ENCODE measurements around the gene MZT1.
A peak's percentile ranks its signal among the peaks of the same experiment; 100 is the strongest.
"Not testable (repeated sequence)": the region's sequence is repeated elsewhere in the genome, so short reads cannot be mapped to it uniquely, and the experiment has no call there.

Gene MZT1, protein sequence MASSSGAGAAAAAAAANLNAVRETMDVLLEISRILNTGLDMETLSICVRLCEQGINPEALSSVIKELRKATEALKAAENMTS

DNA sequence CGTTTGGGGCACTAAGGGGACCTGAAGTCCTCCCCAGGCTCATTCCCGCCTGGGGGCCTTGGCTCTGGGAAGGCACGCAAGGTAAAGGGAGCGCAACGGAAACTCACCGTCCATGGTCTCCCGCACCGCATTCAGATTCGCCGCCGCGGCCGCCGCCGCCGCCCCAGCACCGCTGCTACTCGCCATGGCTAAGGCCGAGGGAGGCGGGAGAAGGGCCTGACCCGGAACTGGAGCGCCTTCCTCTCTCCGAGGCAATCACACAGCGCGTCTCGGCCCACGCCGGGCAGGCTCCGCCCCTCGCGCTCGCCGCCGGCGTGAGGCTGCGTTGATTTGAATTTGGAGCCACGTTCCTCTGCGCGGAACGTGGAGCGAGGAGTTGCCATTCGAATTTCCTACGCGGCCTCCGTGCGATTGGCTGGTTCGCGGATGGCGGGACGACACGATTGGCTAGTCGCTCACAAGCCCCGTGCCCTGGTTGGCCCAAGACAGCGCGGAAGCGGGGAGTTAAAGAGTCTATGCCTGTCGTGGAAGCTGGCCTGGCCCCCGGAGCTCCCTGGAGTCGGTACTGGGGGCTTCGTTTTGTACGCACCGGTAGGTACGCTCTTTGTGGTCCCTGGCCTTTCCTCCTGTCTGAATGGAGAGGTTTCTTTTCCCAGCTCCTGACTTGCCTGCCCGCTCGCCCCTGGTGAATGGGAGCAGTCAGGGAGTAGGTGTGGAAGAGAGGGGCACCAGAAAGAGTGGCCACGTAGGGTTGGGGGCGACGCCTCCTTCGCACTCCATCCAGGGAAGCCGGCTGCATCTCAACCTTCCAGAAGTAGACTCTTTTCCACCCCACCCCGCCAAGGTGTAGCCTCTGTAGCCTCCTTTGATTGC is at the start of gene MZT1, which contains the start of gene BORA:
Gene MZT1, minus strand, starts transcription at position 213 of the 873 bp plus-strand sequence. Its CDS starts 27 bp downstream, at position 186.
Gene BORA, plus strand, starts transcription at position 507 of the 873 bp plus-strand sequence. CDS start 1,018 bp downstream, outside the sequence.
- DNase-seq (ENCODE audit: low spot score) = peak; percentile 99

DNA sequence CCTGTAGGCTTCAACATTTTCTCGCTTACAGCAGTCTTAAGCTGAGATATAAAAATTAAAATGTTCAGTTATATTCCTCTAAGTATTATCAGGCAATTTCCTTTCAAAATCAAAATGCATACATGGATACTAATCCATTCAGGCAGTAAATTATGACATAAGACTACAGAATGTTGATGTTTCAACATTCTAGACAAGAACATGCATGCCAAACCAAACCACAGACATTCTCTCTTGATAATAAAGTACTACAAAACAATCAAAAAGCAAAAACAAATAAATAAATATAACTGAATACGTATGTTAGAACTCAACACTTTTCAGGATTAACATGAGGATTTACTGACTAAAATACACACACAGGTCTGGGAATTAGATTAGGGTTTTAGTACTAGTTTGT is 46.6 kb upstream of the MZT1 start:
- no peak for DNase-seq (ENCODE audit: low spot score)

DNA sequence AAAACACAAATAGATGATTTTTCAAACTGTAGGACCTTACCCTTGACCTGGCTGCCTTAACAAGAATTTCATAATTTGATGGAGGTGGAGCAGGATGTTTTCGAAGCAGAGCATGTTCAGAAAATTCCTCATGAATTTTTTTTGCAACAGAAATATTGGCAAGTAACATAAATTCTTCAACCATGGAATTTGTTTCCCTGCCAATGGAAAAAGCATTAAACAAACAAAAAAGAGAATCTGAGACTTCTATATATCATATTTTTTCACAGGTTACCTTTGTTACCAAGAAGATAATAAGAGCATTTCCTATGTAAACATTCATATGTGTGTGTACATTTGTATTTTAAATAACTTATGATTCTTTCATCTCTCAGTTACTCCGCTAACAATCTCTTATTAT is 36.0 kb upstream of the MZT1 start:
- DNase-seq (ENCODE audit: low spot score) = no peak

DNA sequence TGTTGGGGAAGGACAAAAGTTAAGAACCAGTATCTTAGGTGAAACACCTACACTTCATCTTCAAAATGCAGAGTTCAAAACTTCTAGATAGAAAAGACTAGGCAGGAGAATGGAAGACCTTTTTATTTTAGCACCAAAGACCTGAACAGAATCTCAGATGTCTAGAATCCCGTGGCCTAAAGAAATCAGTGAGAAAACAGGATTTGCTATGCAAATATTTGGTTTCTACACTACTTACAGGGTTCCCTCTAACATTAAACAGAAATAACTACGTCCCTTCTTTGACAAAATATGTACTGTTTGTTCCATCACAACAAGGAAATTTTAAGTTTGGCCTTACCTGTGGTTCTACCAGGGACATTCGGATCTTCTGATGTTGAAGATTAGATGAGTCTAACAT is 32.8 kb upstream of the MZT1 start:
- DNase-seq (ENCODE audit: low spot score) = no peak

DNA sequence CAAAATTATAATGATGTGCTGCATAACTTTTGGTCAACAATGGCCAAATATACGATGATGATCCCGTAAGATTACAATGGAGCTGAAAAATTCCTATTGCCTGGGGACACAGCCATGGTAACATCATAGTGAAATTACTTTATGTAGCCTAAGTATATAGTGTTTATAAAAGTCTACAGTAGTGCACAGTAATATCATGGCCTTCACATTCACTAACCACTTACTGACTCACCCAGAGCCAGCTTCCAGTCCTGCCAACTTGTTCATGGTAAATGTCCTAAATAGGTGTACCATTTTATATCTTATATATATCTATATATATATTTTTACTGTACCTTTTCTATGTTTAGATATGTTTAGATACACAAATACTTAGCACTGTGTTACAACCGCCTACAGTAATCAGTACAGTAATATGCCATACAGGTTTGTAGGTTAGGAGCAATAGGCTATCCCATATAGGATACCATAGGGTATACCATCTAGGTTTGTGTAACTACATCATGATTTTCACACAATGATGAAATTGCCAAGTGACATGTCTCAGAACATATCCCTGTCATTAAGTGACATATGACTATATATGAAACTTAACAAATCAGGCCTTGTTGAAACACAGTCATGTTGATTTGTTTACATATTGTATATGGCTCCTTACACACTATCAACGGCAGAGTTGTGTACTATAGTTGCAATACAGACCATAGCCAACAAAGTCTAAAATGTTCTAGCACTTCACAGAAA is 30.5 kb upstream of the MZT1 start:
- DNase-seq (ENCODE audit: low spot score) = no peak

DNA sequence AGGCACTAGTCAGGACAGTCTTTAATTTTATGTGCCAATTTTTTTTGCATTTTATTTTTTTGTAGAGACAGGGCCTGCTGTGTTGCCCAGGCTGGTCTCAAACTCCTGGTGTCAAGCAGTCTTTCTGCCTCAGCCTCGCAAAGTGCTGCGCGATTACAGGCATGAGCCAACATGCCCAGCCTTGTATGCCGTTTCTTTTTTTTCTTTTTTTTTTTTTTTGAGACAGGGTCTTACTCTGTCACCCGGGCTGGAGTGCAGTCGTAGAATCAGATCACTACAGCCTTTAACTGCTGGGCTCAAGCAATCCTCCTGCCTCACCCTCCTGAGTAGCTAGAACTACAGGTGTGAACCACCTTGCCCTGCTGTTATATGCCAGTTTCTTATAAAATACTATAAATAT is 26.7 kb upstream of the MZT1 start:
- DNase-seq (ENCODE audit: low spot score) = no peak

DNA sequence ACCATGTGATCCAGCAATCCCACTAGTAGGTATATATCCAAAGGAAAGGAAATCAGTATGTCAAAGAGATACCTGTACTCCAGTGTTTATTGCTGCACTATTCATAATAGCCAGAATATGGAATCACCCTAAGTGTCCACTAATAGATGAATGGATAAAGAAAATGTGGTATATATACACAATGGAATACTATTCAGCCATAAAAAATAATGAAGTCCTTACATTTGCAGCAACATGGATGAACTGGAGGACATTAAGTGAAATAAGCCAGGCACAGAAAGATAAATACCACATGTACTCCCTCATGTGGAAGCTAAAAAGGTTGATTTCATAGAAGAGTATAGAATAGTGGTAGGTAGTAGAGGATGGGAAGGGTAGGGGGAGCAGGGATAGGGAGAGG is 23.8 kb upstream of the MZT1 start:
- no peak for DNase-seq (ENCODE audit: low spot score)

DNA sequence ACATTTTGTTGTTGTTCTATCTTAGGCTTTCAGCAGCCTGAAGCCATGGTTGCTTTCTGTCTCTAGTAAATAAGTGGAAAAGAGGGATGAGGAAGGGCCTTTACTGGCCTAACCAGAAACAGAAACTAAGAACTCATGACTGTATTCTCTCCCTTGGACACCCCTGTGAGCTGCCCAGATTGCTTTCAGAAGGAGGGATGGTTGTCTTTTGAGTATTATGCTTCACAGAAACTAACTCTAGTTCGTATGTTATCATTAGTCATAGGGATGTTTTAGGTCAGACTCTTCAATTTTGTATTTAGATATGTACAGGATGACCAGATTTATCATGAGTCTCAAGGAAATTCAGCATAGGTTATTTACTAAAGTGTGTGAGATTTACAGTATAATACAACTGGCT is 17.8 kb upstream of the MZT1 start:
- no peak for DNase-seq (ENCODE audit: low spot score)

DNA sequence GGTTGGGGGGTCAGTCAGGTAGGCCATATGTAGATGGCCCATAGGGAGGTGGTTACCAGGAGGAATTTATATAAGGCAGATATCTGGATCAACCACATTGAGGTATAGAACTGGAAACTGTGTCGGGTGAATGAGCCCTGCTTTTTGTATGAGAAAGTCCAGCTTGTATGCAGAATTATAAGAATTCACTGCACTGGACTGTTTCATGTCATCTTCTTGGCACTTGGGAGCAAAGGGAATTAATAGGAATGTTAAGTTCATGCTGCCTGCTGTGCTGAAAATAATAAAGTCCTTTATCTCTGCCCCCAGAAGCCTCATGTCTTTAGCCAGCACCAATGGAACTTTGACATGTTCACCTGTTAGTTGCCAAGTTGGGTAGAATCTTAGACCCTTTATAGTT is 12.6 kb upstream of the MZT1 start:
- no peak for DNase-seq (ENCODE audit: low spot score)

DNA sequence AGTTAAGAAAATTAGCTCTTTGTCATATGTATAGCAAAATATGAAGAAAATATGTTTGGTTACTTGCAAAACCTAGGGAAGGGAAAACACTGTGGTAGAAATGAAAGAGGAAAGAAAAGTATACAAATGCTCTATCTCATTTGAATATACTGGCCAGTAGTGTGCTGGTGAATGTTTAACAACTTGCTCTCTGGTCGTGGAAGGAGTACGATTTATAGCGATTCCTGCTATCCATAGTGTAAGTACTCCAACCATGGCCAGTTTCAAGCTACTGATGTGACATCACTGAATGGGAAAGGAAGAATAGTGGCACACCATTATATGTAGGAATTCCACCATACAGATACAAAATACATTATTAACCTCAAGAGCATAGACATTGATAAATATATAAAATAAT is 9.6 kb upstream of the MZT1 start:
- DNase-seq (ENCODE audit: low spot score) = peak; percentile 18

DNA sequence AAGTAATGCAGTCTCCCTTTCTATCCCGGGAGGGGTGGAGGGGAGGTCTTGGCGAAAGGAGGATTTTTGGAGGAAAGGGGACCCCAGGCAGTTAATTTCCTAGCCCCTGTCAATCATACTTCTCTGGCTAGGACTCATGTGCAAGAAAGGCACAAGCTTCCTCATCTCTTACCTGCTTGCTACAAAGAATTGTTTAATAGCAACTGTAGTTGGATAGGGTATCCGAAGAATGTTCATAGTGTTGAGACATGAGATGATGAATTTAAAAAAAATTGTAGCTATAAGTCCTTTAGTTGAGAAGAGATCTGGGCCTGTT is 819 bp upstream of the MZT1 start:
- no peak for DNase-seq (ENCODE audit: low spot score)

DNA sequence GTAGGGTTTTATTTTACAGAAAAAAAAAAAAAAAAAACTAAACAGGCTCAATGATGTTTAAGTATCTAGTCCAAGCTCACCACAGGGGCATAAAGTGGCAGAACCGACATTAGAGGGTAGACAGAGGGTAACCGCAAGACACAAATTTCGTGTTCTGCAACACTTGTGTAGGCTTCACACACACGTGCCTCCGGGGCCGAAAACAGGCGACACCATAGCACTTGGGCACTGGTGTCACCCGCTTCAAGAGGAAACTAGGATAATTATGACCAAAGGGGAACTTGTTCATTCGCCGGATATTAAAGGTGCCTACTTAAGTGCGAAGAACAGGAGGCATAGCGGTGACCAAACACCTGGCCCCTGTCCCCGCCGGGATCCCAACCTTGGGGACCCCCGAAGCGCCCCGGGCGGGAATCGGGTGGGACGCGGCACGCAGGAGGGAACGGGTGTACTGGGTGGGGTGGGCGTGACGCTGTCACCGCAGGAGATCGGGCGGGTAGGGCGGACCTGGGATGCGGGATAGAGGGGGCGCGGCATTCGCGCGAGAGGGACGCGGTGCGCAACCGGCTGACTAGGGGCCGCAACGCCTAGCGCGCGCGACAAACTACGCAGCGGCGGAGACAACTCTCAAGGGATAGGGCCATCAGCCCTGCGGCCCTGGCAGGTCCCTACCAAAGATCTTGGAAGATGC is 558 bp downstream of the MZT1 start:
- DNase-seq (ENCODE audit: low spot score) = peak; percentile 18

DNA sequence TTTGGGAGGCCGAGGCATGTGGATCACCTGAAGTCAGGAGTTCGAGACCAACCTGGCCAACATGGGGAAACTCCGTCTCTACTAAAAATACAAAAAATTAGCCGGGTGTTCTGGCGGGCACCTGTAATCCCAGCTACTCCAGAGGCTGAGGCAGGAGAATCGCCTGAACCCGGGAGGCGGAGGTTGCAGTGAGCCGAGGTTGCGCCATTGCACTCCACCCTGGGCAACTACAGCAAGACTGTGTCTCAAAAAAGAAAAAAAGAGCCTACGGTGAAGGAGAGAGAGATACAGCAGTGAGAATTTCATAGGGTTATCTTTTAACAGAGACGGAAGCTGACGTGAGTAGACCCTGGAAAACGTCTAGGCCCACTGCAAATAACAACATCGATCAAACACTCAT is 1.2 kb downstream of the MZT1 start:
- not testable (repeated sequence) for DNase-seq (ENCODE audit: low spot score)

DNA sequence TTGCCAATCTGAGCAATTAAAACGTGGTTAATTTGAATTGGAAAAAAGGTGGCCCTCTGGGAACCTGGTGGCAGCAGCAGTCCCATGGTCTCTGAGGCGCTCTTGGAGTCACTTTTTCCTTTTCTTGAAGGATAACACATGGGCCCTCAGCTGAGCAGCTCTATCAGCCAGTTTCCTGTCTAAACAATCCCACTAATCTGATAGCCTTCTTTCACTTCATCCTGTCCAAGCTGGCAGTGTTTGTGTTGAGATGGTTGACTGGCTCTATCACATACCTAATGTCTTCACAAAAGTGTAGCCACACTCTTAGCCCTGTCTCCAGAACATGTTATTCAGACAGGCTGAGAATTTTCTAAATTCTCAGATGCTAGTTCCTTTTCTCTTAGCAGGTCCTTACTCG is 10.7 kb downstream of the MZT1 start:
- peak; percentile 47 for DNase-seq (ENCODE audit: low spot score)

DNA sequence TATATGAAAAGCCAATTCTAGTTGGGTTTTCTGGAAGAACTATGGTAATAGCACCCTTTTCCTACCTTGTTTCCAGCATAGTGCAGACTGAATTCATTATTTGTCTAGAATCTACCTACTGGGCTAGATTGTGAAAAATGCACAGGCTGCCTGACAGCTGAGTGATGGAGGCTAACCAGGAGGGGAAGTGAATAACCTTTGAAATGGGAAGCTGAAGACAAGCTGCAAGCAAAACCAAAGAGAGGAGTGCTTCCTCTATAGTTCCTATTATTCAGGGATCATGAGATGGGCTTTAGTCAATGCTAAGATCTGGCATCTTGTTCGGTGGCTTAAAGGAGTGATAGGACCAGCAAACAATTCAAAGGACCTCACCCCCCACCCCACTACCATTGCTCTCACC is 26.9 kb downstream of the MZT1 start:
- DNase-seq (ENCODE audit: low spot score) = no peak

DNA sequence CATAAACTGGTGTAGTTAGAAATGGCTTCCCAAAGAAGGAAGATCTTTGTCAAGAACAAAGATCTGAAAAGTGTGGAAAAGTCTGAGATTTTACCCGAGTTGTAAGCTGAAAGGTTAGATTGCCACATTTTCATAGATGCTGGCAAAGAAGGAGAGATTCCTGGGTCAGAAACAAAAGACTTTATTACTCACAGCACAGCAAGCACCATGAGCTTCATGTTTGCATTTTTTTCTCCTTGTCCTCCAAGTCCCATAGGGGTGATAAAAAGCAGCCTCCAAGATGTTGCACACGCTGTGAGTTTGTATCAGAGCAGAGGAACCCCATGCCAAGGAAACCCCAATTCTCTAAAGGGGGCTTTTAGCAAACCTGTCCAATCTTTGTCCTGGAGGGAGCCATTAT is 29.3 kb downstream of the MZT1 start:
- no peak for DNase-seq (ENCODE audit: low spot score)

DNA sequence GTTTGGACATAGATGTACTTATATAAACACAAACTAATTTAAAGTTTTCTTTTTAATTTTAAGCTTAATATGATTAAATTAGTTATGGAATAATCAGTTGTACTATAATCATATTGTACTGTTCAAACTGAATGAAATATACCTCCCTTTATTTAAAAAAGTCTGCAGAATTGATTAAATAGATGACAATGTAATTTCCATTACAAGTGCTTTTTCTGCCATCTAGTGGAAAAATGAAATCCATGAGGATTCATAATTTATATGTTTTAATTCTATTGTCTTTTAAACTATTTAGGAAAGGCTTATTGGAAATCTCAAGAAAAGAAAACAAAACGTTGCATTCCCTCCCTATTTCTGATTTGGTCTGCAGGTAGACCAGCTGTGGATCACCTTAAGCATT is 30.9 kb downstream of the MZT1 start:
- DNase-seq (ENCODE audit: low spot score) = peak; percentile 28

DNA sequence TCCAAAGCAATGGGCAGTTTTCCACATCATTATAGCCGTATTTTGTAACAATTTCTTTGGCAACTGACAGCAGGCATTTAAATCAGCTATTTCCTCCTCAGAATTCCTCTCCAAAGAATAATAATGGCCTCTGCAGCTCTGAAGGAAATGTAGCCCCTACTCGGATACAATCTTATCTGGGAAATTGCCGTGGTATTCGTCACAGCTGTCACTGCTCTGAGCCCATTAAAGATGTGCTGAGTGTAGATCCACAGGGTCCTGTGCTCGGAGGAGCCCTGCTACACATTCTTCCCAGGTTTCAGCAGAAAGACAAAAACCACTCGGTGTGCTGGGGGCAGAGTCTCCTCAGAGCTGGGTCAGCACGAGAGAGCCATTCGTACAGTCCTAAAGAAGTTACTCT is 33.1 kb downstream of the MZT1 start:
- DNase-seq (ENCODE audit: low spot score) = no peak

DNA sequence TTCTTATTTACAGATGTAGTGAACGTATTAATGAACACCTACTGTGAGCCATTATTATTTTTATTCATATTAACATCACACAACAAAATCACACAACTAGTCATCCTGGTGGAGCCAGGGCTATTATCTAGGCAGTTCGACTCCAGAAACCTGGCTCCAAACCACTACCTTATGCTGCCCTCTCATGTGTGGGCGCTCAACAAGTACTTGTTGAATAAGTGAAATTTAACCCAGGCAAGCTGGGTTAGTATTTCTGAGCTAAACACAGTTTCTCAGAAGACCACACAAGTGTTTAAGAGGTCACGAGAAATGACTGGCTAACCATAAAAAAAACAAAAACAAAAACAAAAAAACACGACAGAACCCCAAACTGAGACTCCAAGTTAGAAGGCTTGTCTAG is 33.6 kb downstream of the MZT1 start:
- no peak for DNase-seq (ENCODE audit: low spot score)

DNA sequence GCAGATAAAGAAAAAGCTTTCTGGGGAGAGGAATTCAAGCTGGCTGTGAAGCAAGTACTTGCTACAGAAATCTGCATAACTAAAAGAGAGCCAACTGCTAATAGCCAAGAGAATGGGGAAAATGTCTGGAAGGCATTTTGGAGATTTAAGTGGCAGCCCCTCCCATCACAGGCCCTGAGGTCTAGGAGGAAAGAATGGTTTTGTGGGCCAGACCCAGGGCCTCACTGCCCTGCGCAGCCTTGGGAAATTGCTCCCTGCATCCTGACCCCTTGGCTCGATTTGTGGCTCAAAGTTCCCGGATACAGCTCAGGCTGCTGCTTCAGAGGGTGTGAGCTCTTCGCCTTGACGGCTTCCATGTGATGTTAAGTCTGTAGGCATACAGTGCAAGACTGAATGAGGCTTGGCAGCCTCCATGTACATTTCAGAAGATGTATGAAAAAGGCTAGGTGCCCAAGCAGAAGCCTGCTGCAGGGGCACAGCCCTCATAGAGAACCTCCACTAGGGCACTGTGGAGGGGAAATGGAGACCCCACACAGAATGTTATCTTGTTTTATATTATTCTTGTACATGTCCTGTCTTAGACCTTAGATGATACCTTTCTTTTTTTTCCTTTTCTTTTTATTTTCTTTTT is 34.4 kb downstream of the MZT1 start:
- no peak for DNase-seq (ENCODE audit: low spot score)

DNA sequence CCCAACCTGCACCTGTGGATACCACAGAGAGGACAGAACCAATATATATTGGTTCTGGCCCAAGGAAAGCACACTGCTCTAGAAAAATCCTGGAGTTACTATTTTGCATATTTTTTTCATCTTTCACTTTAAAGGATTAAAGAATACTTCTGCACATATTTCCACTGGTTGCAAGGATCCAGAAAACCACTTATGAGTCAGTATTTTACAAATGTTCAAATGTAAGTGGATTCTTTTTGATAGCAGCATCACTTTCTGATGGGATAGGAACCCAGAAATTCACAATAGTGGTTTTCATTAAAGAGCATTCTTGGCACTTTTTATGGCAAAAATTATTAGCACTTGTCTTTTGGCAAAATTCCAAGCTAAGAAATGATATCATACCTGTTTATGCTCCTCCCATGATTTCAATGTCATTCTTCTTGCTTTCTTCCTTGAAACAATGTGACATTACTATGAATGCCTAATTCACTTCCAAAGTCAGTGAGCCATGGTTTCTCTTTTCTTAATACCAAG is 38.2 kb downstream of the MZT1 start:
- DNase-seq (ENCODE audit: low spot score) = no peak

DNA sequence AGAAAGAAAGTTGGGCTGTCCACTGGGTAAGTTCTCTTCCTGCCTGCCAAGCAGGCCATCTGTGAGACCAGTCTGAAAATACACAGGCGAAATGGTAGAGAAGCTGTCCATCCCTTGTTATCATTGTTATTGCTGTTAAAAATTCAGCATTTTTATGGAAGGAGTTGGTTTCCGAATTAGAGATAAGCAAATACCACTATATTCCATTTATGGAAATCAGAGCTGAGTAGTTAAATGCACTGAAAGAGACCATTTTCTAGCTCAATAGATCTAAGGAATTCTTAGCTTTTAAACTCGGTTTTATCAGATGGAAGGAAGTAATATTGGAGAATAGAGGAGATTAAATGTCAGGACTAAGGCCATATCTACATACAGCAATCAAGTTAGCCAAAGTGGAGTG is 40.7 kb downstream of the MZT1 start:
- DNase-seq (ENCODE audit: low spot score) = no peak

Data from kidney tubule cell (primary cell).